Osteoblast (primary cell): ENCODE measurements around the gene VWA2. TPM values are rescaled to one million over a fixed set of nuclear protein-coding genes. Genes with fewer than 3 reads are reported as not detected.

ENCODE experiments used
- DNase-seq: peaks from one replicate; pipeline ENCODE4 v3.0.0; 2011; ENCODE audit warnings: low spot score, mixed read lengths; ENCODE audit not compliant: insufficient read length; ENCODE audit errors: missing footprints
- H2AFZ ChIP-seq: 2 replicates; pipeline ENCODE4 v1.6.0; 2011; ENCODE audit warnings: mild to moderate bottlenecking, low read length
- H3K27ac ChIP-seq: 2 replicates; pipeline ENCODE4 v1.5.1; 2011; ENCODE audit warnings: mild to moderate bottlenecking, low read depth, low read length, moderate library complexity
- H3K27me3 ChIP-seq: 2 replicates; pipeline ENCODE4 v1.6.0; 2012; ENCODE audit warnings: mild to moderate bottlenecking, control low read depth, inconsistent platforms, low read length, moderate library complexity; ENCODE audit not compliant: insufficient read depth
- H3K36me3 ChIP-seq: 2 replicates; pipeline ENCODE4 v1.5.1; 2011; ENCODE audit warnings: mild to moderate bottlenecking, low read length, control low read depth, moderate library complexity; ENCODE audit not compliant: insufficient read depth
- H3K4me1 ChIP-seq: 2 replicates; pipeline ENCODE4 v1.5.1; 2011; ENCODE audit warnings: mild to moderate bottlenecking, low read length, control low read depth, moderate library complexity; ENCODE audit not compliant: insufficient read depth
- H3K4me2 ChIP-seq: 2 replicates; pipeline ENCODE4 v1.6.0; 2011; ENCODE audit warnings: mild to moderate bottlenecking, low read length; ENCODE audit not compliant: insufficient read depth
- H3K4me3 ChIP-seq: fragments of 200-600 bp; sonication (generic); 3 replicates; pipeline ENCODE4 v1.5.1; 2012; ENCODE audit warnings: mild to moderate bottlenecking, low read length, inconsistent platforms; ENCODE audit not compliant: insufficient read depth
- H3K79me2 ChIP-seq: 2 replicates; pipeline ENCODE4 v1.6.0; 2012; ENCODE audit warnings: mild to moderate bottlenecking, low read length, control low read depth, inconsistent platforms; ENCODE audit not compliant: insufficient read depth
- H3K9me3 ChIP-seq: 2 replicates; pipeline ENCODE4 v1.5.1; 2011; ENCODE audit warnings: low read depth, low read length, control low read depth
- H4K20me1 ChIP-seq: 2 replicates; pipeline ENCODE4 v1.6.0; 2012; ENCODE audit warnings: mild to moderate bottlenecking, low read length, control low read depth; ENCODE audit not compliant: insufficient read depth
- CTCF ChIP-seq: IDR thresholded peaks from 2 replicates; pipeline ENCODE4 v1.5.1; 2011; ENCODE audit warnings: mild to moderate bottlenecking, low read depth, low read length, moderate library complexity; ENCODE audit errors: extremely low read depth
- total RNA-seq: library from RNA; depleted of rRNA; stranded (reverse); fragments of >200 nt; gene quantifications from 2 replicates; pipeline ENCODE4 v1.2.3, GENCODE V29; 2012

The VWA2 gene
- total RNA-seq, 1 donor = under 0.01 TPM

GRCh38 chr10:114316744-114317143 is 77.7 kb downstream of the VWA2 start:
- no peaks in the 10 kb centered on the region for H3K4me1 ChIP-seq
- no peak overlapping the region for H3K4me3 ChIP-seq
- TF ChIP-seq CTCF = no peak
- no peak overlapping the region for H3K4me2 ChIP-seq
- no peaks in the 10 kb centered on the region for H3K79me2 ChIP-seq
- H4K20me1 ChIP-seq = no peaks in the 10 kb centered on the region
- H3K36me3 ChIP-seq = no peaks in the 10 kb centered on the region
- DNase-seq = no peak
- H3K27me3 ChIP-seq = peaks cover 5% of the 10 kb centered on the region
- no peak overlapping the region for H3K27ac ChIP-seq
- H2AFZ ChIP-seq = no peak overlapping the region
- H3K9me3 ChIP-seq = no peaks in the 10 kb centered on the region

GRCh38 chr10:114319406-114320248 is 80.6 kb downstream of the VWA2 start:
- Histone ChIP-seq H3K4me1 (no peaks in the 10 kb centered on the region), H3K4me2 (no peak overlapping the region), H3K79me2 (no peaks in the 10 kb centered on the region), H3K27ac (no peak overlapping the region), H2AFZ (no peak overlapping the region), H3K9me3 (no peaks in the 10 kb centered on the region), H3K36me3 (no peaks in the 10 kb centered on the region), H4K20me1 (no peaks in the 10 kb centered on the region), H3K4me3 (no peak overlapping the region), H3K27me3 (peaks cover 5% of the 10 kb centered on the region)
- no peak for TF ChIP-seq CTCF
- DNase-seq = no peak

GRCh38 chr10:114320249-114321116 is 81.4 kb downstream of the VWA2 start:
- no peaks in the 10 kb centered on the region for H3K9me3 ChIP-seq
- DNase-seq = no peak

More at GRCh38 chr10:114320249-114321116, 81.4 kb downstream of the VWA2 start:
- no peak overlapping the region for H3K4me2 ChIP-seq
- no peaks in the 10 kb centered on the region for H3K4me1 ChIP-seq
- TF ChIP-seq CTCF = no peak
- no peak overlapping the region for H2AFZ ChIP-seq
- H3K4me3 ChIP-seq = no peak overlapping the region
- no peaks in the 10 kb centered on the region for H3K79me2 ChIP-seq
- no peak overlapping the region for H3K27ac ChIP-seq
- H3K27me3 ChIP-seq = peaks cover 5% of the 10 kb centered on the region
- H4K20me1 ChIP-seq = no peaks in the 10 kb centered on the region
- no peaks in the 10 kb centered on the region for H3K36me3 ChIP-seq
